T-helper 1 cell treated with Interleukin-12 subunit alpha and Interleukin-12 subunit beta and Interleukin-4 antibody, amounts not matched to agents 30 μg/mL and 1 μg/mL, for 36 hours (primary cell): ENCODE measurements around the gene PSAP.

Source experiments
- H3K27ac Mint-ChIP-seq: one replicate; pipeline ENCODE4 v1.8.0; 2021; ENCODE audit warnings: mild to moderate bottlenecking, mixed read lengths
- H3K27me3 Mint-ChIP-seq: one replicate; pipeline ENCODE4 v1.8.0; 2021; ENCODE audit warnings: low read depth, mixed read lengths
- H3K36me3 Mint-ChIP-seq: one replicate; pipeline ENCODE4 v1.8.0; 2021; ENCODE audit warnings: low read depth, mixed read lengths
- H3K4me1 Mint-ChIP-seq: one replicate; pipeline ENCODE4 v1.8.0; 2021; ENCODE audit warnings: low read depth, mixed read lengths
- H3K4me3 Mint-ChIP-seq: one replicate; pipeline ENCODE4 v1.8.0; 2021; ENCODE audit warnings: mild to moderate bottlenecking, moderate library complexity, mixed read lengths
- H3K9me3 Mint-ChIP-seq: one replicate; pipeline ENCODE4 v1.8.0; 2021; ENCODE audit warnings: mixed read lengths

The PSAP gene

GRCh38 chr10:71805776-71806703, 45.0 kb downstream of the PSAP start:
- Mint-ChIP-seq H3K36me3 (no peaks in the 10 kb centered on the region), H3K27ac (no peak overlapping the region)

GRCh38 chr10:71804077-71804476, 47.0 kb downstream of the PSAP start:
- Mint-ChIP-seq H3K36me3 (no peaks in the 10 kb centered on the region), H3K27me3 (peaks cover 16% of the 10 kb centered on the region), H3K9me3 (no peaks in the 10 kb centered on the region), H3K4me3 (no peak overlapping the region), H3K27ac (no peak overlapping the region), H3K4me1 (peaks cover 3% of the 10 kb centered on the region)

More at GRCh38 chr10:71805776-71806703, 45.0 kb downstream of the PSAP start:
- H3K27me3 Mint-ChIP-seq, result peaks cover 16% of the 10 kb centered on the region
- no peak overlapping the region for H3K4me3 Mint-ChIP-seq
- H3K9me3 Mint-ChIP-seq, result no peaks in the 10 kb centered on the region
- H3K4me1 Mint-ChIP-seq, result peaks cover 3% of the 10 kb centered on the region

GRCh38 chr10:71802715-71803488, 48.1 kb downstream of the PSAP start:
- H3K9me3 Mint-ChIP-seq, result no peaks in the 10 kb centered on the region
- no peak overlapping the region for H3K27ac Mint-ChIP-seq
- H3K4me1 Mint-ChIP-seq, result peaks cover 3% of the 10 kb centered on the region
- peaks cover 16% of the 10 kb centered on the region for H3K27me3 Mint-ChIP-seq
- H3K36me3 Mint-ChIP-seq, result no peaks in the 10 kb centered on the region
- no peak overlapping the region for H3K4me3 Mint-ChIP-seq

GRCh38 chr10:71802235-71802634, 48.8 kb downstream of the PSAP start:
- Mint-ChIP-seq H3K9me3 (no peaks in the 10 kb centered on the region), H3K27ac (no peak overlapping the region), H3K27me3 (peaks cover 16% of the 10 kb centered on the region), H3K36me3 (no peaks in the 10 kb centered on the region), H3K4me1 (peaks cover 6% of the 10 kb centered on the region), H3K4me3 (no peak overlapping the region)

GRCh38 chr10:71801361-71801760, 49.7 kb downstream of the PSAP start:
- Mint-ChIP-seq H3K36me3 (no peaks in the 10 kb centered on the region), H3K27me3 (peaks cover 16% of the 10 kb centered on the region), H3K9me3 (no peaks in the 10 kb centered on the region), H3K27ac (no peak overlapping the region), H3K4me3 (no peak overlapping the region), H3K4me1 (peaks cover 8% of the 10 kb centered on the region)

- H3K9me3 Mint-ChIP-seq, result no peaks in the 10 kb centered on the region
- H3K4me3 Mint-ChIP-seq, result no peak overlapping the region
- H3K27me3 Mint-ChIP-seq, result peaks cover 12% of the 10 kb centered on the region
- no peaks in the 10 kb centered on the region for H3K36me3 Mint-ChIP-seq
- H3K27ac Mint-ChIP-seq, result no peak overlapping the region
- peaks cover 5% of the 10 kb centered on the region for H3K4me1 Mint-ChIP-seq
Observed at GRCh38 chr10:71799608-71800453, 51.2 kb downstream of the PSAP start.

GRCh38 chr10:71799112-71799511, 51.9 kb downstream of the PSAP start:
- Mint-ChIP-seq H3K27me3 (peaks cover 6% of the 10 kb centered on the region), H3K4me1 (peaks cover 5% of the 10 kb centered on the region), H3K27ac (no peak overlapping the region), H3K4me3 (no peak overlapping the region), H3K36me3 (no peaks in the 10 kb centered on the region), H3K9me3 (no peaks in the 10 kb centered on the region)

GRCh38 chr10:71798308-71798624, 52.8 kb downstream of the PSAP start:
- H3K4me3 Mint-ChIP-seq, result no peak overlapping the region

GRCh38 chr10:71797533-71798307, 53.3 kb downstream of the PSAP start:
- H3K4me3 Mint-ChIP-seq, result no peak overlapping the region
- H3K9me3 Mint-ChIP-seq, result no peaks in the 10 kb centered on the region
- H3K4me1 Mint-ChIP-seq, result peaks cover 5% of the 10 kb centered on the region
- no peak overlapping the region for H3K27ac Mint-ChIP-seq
- no peaks in the 10 kb centered on the region for H3K36me3 Mint-ChIP-seq
- H3K27me3 Mint-ChIP-seq, result peaks cover 4% of the 10 kb centered on the region

More at GRCh38 chr10:71798308-71798624, 52.8 kb downstream of the PSAP start:
- peaks cover 4% of the 10 kb centered on the region for H3K27me3 Mint-ChIP-seq
- H3K9me3 Mint-ChIP-seq, result no peaks in the 10 kb centered on the region
- no peak overlapping the region for H3K27ac Mint-ChIP-seq
- H3K36me3 Mint-ChIP-seq, result no peaks in the 10 kb centered on the region
- peaks cover 5% of the 10 kb centered on the region for H3K4me1 Mint-ChIP-seq

GRCh38 chr10:71796749-71797405, 54.2 kb downstream of the PSAP start:
- H3K9me3 Mint-ChIP-seq, result no peaks in the 10 kb centered on the region
- H3K4me3 Mint-ChIP-seq, result no peak overlapping the region
- no peaks in the 10 kb centered on the region for H3K36me3 Mint-ChIP-seq
- H3K27ac Mint-ChIP-seq, result no peak overlapping the region
- H3K4me1 Mint-ChIP-seq, result peaks cover 5% of the 10 kb centered on the region
- peaks cover 4% of the 10 kb centered on the region for H3K27me3 Mint-ChIP-seq

GRCh38 chr10:71795248-71795647, 55.8 kb downstream of the PSAP start:
- H3K27me3 Mint-ChIP-seq, result no peaks in the 10 kb centered on the region
- no peaks in the 10 kb centered on the region for H3K9me3 Mint-ChIP-seq
- no peak overlapping the region for H3K27ac Mint-ChIP-seq
- H3K4me3 Mint-ChIP-seq, result no peak overlapping the region
- H3K4me1 Mint-ChIP-seq, result peaks cover 10% of the 10 kb centered on the region
- H3K36me3 Mint-ChIP-seq, result no peaks in the 10 kb centered on the region

- no peak overlapping the region for H3K4me3 Mint-ChIP-seq
- no peak overlapping the region for H3K27ac Mint-ChIP-seq
- H3K9me3 Mint-ChIP-seq, result no peaks in the 10 kb centered on the region
- no peaks in the 10 kb centered on the region for H3K27me3 Mint-ChIP-seq
- peaks cover 5% of the 10 kb centered on the region for H3K4me1 Mint-ChIP-seq
- no peaks in the 10 kb centered on the region for H3K36me3 Mint-ChIP-seq
Observed at GRCh38 chr10:71790749-71791440, 60.2 kb downstream of the PSAP start.

- Mint-ChIP-seq H3K36me3 (no peaks in the 10 kb centered on the region), H3K9me3 (no peaks in the 10 kb centered on the region), H3K27me3 (no peaks in the 10 kb centered on the region), H3K27ac (no peak overlapping the region), H3K4me3 (no peak overlapping the region), H3K4me1 (peaks cover 5% of the 10 kb centered on the region)
Observed at GRCh38 chr10:71789871-71790270, 61.2 kb downstream of the PSAP start.
